ENCODE measurements around the gene IPO4.
A peak's percentile ranks its signal among the peaks of the same experiment; 100 is the strongest.

IPO4 gene

DNA sequence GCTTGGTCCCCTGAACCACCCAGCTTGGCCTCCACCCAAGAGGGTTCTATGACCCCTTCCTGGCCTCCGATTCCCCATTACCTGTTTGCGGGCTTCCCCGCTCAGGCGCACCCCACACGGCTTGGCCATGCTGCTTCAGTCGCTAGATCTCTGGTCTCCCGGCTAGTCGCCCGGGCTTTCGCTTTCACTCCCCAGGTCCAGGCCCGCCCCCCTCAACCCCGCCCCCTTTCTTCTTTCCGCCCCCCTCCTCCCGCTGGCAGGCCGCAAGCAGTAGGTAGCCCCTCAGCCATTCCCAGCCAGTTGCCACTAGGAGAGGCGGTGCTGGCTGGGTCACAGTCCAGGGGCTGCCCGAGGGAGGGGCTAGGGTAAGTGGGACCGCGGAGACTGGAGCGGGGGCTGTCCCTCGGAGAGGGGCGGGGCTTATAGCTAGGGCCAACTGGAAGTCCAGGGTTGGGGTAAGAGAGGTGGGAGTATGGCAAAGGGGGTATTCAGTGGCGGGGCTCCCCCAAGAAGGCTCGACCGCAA lies 42.1 kb downstream of the IPO4 start, which contains the start of gene PSME2 (continued):
- TF ChIP-seq ZNF214 (tag by site-specific recombination; IDR thresholded peaks at IDR 0.05; ENCODE audit: borderline replicate concordance): no peak
- TF ChIP-seq ZFP41 (tag by site-specific recombination; IDR thresholded peaks at IDR 0.05; ENCODE audit: borderline replicate concordance): no peak
- TF ChIP-seq ZNF311 (tag by site-specific recombination; IDR thresholded peaks at IDR 0.05; ENCODE audit: borderline replicate concordance): no peak
- no peak for TF ChIP-seq ZNF391 (tag by site-specific recombination; IDR thresholded peaks at IDR 0.05; ENCODE audit: borderline replicate concordance, low read depth)
- no peak for TF ChIP-seq ZNF133 (tag by site-specific recombination; IDR thresholded peaks at IDR 0.05)
- no peak for TF ChIP-seq ZNF48 (tag by site-specific recombination; IDR thresholded peaks at IDR 0.05)
- TF ChIP-seq MYNN (tag by site-specific recombination; IDR thresholded peaks at IDR 0.05; ENCODE audit: borderline replicate concordance): no peak
- TF ChIP-seq, protein P1, sequence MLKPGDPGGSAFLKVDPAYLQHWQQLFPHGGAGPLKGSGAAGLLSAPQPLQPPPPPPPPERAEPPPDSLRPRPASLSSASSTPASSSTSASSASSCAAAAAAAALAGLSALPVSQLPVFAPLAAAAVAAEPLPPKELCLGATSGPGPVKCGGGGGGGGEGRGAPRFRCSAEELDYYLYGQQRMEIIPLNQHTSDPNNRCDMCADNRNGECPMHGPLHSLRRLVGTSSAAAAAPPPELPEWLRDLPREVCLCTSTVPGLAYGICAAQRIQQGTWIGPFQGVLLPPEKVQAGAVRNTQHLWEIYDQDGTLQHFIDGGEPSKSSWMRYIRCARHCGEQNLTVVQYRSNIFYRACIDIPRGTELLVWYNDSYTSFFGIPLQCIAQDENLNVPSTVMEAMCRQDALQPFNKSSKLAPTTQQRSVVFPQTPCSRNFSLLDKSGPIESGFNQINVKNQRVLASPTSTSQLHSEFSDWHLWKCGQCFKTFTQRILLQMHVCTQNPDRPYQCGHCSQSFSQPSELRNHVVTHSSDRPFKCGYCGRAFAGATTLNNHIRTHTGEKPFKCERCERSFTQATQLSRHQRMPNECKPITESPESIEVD (tag by site-specific recombination; IDR thresholded peaks at IDR 0.05): no peak
- TF ChIP-seq FEZF1 (tag by site-specific recombination; IDR thresholded peaks at IDR 0.05): peak; percentile 74
- TF ChIP-seq, protein P2, sequence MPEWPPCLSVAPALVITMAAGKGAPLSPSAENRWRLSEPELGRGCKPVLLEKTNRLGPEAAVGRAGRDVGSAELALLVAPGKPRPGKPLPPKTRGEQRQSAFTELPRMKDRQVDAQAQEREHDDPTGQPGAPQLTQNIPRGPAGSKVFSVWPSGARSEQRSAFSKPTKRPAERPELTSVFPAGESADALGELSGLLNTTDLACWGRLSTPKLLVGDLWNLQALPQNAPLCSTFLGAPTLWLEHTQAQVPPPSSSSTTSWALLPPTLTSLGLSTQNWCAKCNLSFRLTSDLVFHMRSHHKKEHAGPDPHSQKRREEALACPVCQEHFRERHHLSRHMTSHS (tag by site-specific recombination; IDR thresholded peaks at IDR 0.05): no peak
- TF ChIP-seq, protein P3, sequence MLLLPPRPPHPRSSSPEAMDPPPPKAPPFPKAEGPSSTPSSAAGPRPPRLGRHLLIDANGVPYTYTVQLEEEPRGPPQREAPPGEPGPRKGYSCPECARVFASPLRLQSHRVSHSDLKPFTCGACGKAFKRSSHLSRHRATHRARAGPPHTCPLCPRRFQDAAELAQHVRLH (tag by site-specific recombination; IDR thresholded peaks at IDR 0.05): no peak
- TF ChIP-seq, protein P4, sequence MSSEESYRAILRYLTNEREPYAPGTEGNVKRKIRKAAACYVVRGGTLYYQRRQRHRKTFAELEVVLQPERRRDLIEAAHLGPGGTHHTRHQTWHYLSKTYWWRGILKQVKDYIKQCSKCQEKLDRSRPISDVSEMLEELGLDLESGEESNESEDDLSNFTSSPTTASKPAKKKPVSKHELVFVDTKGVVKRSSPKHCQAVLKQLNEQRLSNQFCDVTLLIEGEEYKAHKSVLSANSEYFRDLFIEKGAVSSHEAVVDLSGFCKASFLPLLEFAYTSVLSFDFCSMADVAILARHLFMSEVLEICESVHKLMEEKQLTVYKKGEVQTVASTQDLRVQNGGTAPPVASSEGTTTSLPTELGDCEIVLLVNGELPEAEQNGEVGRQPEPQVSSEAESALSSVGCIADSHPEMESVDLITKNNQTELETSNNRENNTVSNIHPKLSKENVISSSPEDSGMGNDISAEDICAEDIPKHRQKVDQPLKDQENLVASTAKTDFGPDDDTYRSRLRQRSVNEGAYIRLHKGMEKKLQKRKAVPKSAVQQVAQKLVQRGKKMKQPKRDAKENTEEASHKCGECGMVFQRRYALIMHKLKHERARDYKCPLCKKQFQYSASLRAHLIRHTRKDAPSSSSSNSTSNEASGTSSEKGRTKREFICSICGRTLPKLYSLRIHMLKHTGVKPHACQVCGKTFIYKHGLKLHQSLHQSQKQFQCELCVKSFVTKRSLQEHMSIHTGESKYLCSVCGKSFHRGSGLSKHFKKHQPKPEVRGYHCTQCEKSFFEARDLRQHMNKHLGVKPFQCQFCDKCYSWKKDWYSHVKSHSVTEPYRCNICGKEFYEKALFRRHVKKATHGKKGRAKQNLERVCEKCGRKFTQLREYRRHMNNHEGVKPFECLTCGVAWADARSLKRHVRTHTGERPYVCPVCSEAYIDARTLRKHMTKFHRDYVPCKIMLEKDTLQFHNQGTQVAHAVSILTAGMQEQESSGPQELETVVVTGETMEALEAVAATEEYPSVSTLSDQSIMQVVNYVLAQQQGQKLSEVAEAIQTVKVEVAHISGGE (tag by site-specific recombination; conservative IDR thresholded peaks at IDR 0.05; ENCODE audit: low read depth): no peak
- TF ChIP-seq MZF1 (tag by site-specific recombination; IDR thresholded peaks at IDR 0.05; ENCODE audit: borderline replicate concordance): no peak
- TF ChIP-seq ZNF426 (tag by site-specific recombination; IDR thresholded peaks at IDR 0.05): no peak
- TF ChIP-seq ZNF544 (tag by site-specific recombination; IDR thresholded peaks at IDR 0.05): no peak
- no peak for TF ChIP-seq ZNF571 (tag by site-specific recombination; IDR thresholded peaks at IDR 0.05)
- no peak for TF ChIP-seq ZNF660 (tag by site-specific recombination; IDR thresholded peaks at IDR 0.05)
- no peak for TF ChIP-seq ZNF843 (tag by site-specific recombination; IDR thresholded peaks at IDR 0.05)
- TF ChIP-seq SETDB1 (IDR thresholded peaks at IDR 0.05; ENCODE audit: insufficient read length, low read length): no peak
- TF ChIP-seq ZNF747 (tag by site-specific recombination; IDR thresholded peaks at IDR 0.05): no peak
- TF ChIP-seq, protein P5, sequence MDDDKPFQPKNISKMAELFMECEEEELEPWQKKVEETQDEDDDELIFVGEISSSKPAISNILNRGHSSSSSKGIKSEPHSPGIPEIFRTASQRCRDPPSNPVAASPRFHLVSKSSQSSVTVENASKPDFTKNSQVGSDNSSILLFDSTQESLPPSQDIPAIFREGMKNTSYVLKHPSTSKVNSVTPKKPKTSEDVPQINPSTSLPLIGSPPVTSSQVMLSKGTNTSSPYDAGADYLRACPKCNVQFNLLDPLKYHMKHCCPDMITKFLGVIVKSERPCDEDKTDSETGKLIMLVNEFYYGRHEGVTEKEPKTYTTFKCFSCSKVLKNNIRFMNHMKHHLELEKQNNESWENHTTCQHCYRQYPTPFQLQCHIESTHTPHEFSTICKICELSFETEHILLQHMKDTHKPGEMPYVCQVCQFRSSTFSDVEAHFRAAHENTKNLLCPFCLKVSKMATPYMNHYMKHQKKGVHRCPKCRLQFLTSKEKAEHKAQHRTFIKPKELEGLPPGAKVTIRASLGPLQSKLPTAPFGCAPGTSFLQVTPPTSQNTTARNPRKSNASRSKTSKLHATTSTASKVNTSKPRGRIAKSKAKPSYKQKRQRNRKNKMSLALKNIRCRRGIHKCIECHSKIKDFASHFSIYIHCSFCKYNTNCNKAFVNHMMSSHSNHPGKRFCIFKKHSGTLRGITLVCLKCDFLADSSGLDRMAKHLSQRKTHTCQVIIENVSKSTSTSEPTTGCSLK (tag by site-specific recombination; IDR thresholded peaks at IDR 0.05): no peak
- TF ChIP-seq, protein P6, sequence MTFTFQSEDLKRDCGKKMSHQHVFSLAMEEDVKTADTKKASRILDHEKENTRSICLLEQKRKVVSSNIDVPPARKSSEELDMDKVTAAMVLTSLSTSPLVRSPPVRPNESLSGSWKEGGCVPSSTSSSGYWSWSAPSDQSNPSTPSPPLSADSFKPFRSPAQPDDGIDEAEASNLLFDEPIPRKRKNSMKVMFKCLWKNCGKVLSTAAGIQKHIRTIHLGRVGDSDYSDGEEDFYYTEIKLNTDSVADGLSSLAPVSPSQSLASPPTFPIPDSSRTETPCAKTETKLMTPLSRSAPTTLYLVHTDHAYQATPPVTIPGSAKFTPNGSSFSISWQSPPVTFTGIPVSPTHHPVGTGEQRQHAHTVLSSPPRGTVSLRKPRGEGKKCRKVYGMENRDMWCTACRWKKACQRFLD (tag by site-specific recombination; IDR thresholded peaks at IDR 0.05): no peak
- TF ChIP-seq ZFP69B (tag by site-specific recombination; IDR thresholded peaks at IDR 0.05): peak; percentile 41; the same call in 1 of the 2 replicates
- TF ChIP-seq GLI2 (tag by site-specific recombination; IDR thresholded peaks at IDR 0.05; ENCODE audit: borderline replicate concordance, low read depth): no peak
- no peak for TF ChIP-seq ZNF366 (tag by site-specific recombination; conservative IDR thresholded peaks at IDR 0.05)
- no peak for TF ChIP-seq ZNF121 (tag by site-specific recombination; IDR thresholded peaks at IDR 0.05)
- TF ChIP-seq ZNF211 (tag by site-specific recombination; IDR thresholded peaks at IDR 0.05; ENCODE audit: low read depth): no peak
- no peak for TF ChIP-seq SP7 (tag by site-specific recombination; IDR thresholded peaks at IDR 0.05)
- no peak for TF ChIP-seq ZNF239 (tag by site-specific recombination; IDR thresholded peaks at IDR 0.05)
- TF ChIP-seq ZNF830 (tag by site-specific recombination; IDR thresholded peaks at IDR 0.05; ENCODE audit: low read depth): no peak
- no peak for TF ChIP-seq OVOL3 (tag by site-specific recombination; IDR thresholded peaks at IDR 0.05)
- TF ChIP-seq ZNF549 (tag by site-specific recombination; IDR thresholded peaks at IDR 0.05): no peak
